ENCODE measurements around the gene RFTN2. TPM values are rescaled to one million over a fixed set of nuclear protein-coding genes. Genes with fewer than 3 reads are reported as not detected.

The RFTN2 gene
- total and polyA plus RNA-seq, 2 of the 13 experiments (the other 11 are each of a cell fraction or from before 2014, with no cell fraction given) = not detected

DNA sequence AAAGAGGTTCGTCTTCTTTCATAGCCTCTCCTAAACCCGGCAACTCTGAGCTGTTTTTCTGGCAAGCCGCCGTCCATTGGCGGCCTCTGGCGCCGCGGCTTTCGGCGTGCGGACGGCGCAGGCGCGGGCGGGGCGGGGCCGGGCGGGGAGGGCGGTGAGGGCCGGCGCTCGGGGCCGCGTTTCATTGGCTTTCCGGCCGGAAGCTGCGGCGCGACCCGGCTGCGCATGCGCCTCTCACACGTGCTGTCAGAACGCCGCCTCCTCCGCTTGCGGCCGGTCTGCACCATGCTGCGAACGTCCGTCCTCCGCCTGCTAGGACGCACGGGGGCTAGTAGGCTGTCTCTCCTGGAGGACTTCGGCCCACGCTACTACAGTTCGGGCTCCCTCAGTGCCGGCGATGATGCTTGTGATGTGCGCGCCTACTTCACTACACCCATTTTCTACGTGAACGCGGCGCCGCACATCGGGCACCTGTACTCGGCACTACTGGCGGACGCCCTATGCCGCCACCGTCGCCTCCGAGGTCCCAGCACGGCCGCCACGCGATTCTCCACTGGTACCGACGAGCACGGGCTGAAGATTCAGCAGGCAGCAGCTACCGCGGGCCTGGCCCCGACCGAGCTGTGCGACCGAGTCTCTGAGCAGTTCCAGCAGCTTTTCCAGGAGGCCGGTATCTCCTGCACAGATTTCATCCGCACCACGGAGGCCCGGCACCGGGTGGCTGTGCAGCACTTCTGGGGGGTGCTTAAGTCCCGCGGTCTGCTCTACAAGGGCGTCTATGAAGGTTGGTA is 29.9 kb upstream of the RFTN2 start, which contains the start of gene MARS2 (continued):
- TF ChIP-seq DNMT1 (CRISPR knock-in tag; IDR thresholded peaks at IDR 0.05) (peak; percentile 91), MED1 (CRISPR knock-in tag; IDR thresholded peaks at IDR 0.05) (0 out of 2 replicates have a peak, but pooled peaks have one; percentile 17), TBL1XR1 (IDR thresholded peaks at IDR 0.05; ENCODE audit: borderline replicate concordance, low read length, partially characterized antibody) (no peak), MXD4 (CRISPR knock-in tag; IDR thresholded peaks at IDR 0.05) (peak; percentile 100), UBTF (CRISPR knock-in tag; IDR thresholded peaks at IDR 0.05) (peak; percentile 96), MLLT10 (CRISPR knock-in tag; IDR thresholded peaks at IDR 0.05) (no peak), SATB2 (CRISPR knock-in tag; IDR thresholded peaks at IDR 0.05) (no peak), IKZF1 (IDR thresholded peaks at IDR 0.05) (no peak), GPBP1L1 (CRISPR knock-in tag; IDR thresholded peaks at IDR 0.05) (no peak), ZNF556 (CRISPR knock-in tag; IDR thresholded peaks at IDR 0.05; ENCODE audit: borderline replicate concordance) (peak; percentile 53; the same call in 1 of the 2 replicates), MEF2D (CRISPR knock-in tag; IDR thresholded peaks at IDR 0.05) (peak; percentile 83; the same call in 1 of the 2 replicates), KDM2A (CRISPR knock-in tag; IDR thresholded peaks at IDR 0.05; ENCODE audit: borderline replicate concordance, low read depth) (peak; percentile 97), HOXA5 (CRISPR knock-in tag; IDR thresholded peaks at IDR 0.05) (peak; percentile 86; the same call in 1 of the 2 replicates), TIGD3 (CRISPR knock-in tag; IDR thresholded peaks at IDR 0.05; ENCODE audit: borderline replicate concordance) (peak; percentile 84; the same call in 1 of the 2 replicates), ZNF329 (CRISPR knock-in tag; IDR thresholded peaks at IDR 0.05; ENCODE audit: low read depth) (no peak; the same call in 1 of the 2 replicates), ZMYM2 (CRISPR knock-in tag; IDR thresholded peaks at IDR 0.05) (0 out of 2 replicates have a peak, but pooled peaks have one; percentile 32), RARG (CRISPR knock-in tag; IDR thresholded peaks at IDR 0.05; ENCODE audit: low read depth) (no peak), ZNF337 (CRISPR knock-in tag; IDR thresholded peaks at IDR 0.05; ENCODE audit: borderline replicate concordance, low read depth) (no peak; the same call in 1 of the 2 replicates), HDAC1 (CRISPR knock-in tag; IDR thresholded peaks at IDR 0.05) (peak; percentile 98), ZNF720 (CRISPR knock-in tag; IDR thresholded peaks at IDR 0.05) (no peak)
- TF ChIP-seq, protein P1, sequence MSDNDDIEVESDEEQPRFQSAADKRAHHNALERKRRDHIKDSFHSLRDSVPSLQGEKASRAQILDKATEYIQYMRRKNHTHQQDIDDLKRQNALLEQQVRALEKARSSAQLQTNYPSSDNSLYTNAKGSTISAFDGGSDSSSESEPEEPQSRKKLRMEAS (IDR thresholded peaks at IDR 0.05) = peak; percentile 99
- TF ChIP-seq, protein P2, sequence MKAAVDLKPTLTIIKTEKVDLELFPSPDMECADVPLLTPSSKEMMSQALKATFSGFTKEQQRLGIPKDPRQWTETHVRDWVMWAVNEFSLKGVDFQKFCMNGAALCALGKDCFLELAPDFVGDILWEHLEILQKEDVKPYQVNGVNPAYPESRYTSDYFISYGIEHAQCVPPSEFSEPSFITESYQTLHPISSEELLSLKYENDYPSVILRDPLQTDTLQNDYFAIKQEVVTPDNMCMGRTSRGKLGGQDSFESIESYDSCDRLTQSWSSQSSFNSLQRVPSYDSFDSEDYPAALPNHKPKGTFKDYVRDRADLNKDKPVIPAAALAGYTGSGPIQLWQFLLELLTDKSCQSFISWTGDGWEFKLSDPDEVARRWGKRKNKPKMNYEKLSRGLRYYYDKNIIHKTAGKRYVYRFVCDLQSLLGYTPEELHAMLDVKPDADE (CRISPR knock-in tag; IDR thresholded peaks at IDR 0.05) = no peak
- TF ChIP-seq, protein P3, sequence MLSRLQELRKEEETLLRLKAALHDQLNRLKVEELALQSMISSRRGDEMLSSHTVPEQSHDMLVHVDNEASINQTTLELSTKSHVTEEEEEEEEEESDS (CRISPR knock-in tag; IDR thresholded peaks at IDR 0.05; ENCODE audit: borderline replicate concordance) = no peak

All from HepG2 (cell line).